SK-N-SH (cell line): ENCODE measurements around the gene TM2D3. TPM values are rescaled to one million over a fixed set of nuclear protein-coding genes. Genes with fewer than 3 reads are reported as not detected.

Experiments
- CTCF ChIA-PET: fragments of 300-600, 350-600 bp; formaldehyde crosslinking; extraction: SDS; loops from one replicate; lab custom pipeline; 2021; lab: Yijun Ruan, JAX
- POLR2A ChIA-PET: fragments of 350-600 bp; sonication (Branson Sonifier 250); formaldehyde crosslinking; extraction: SDS; loops from one replicate; lab custom pipeline; 2020; ENCODE audit warnings: antibody characterized with exemption, inconsistent platforms; lab: Yijun Ruan, JAX
- DNase-seq: peaks from one replicate; pipeline ENCODE4 v3.0.0; 2012
- H2AFZ ChIP-seq: fragments of 200-600 bp; sonication (generic); 2 replicates; pipeline ENCODE4 v1.8.1; 2016; ENCODE audit warnings: antibody characterized with exemption, mild to moderate bottlenecking, low read depth
- H3F3A ChIP-seq: fragments of 200-600 bp; sonication (generic); replicated peaks from 2 replicates; pipeline ENCODE3; 2016; ENCODE audit warnings: antibody characterized with exemption, mild to moderate bottlenecking; ENCODE audit not compliant: insufficient read depth
- H3K27ac ChIP-seq, 2 experiments: fragments of 200-500 bp in 1 of 2; fragments of 200-600 bp in 1 of 2; sonication (Bioruptor generic) in 1 of 2; sonication (generic), shearing (Covaris generic) in 1 of 2; 2 replicates each; pipeline versions ENCODE4 v1.5.1 to v1.6.1; 2014 to 2016; ENCODE audit warnings: low read depth in 2 of 2, inconsistent platforms in 1 of 2, low read length in 1 of 2, mild to moderate bottlenecking in 1 of 2, mixed read lengths in 1 of 2
- H3K27me3 ChIP-seq: fragments of 200-600 bp; sonication (generic), shearing (Covaris generic); 2 replicates; pipeline ENCODE4 v1.6.1; 2016; ENCODE audit warnings: mixed run types; ENCODE audit not compliant: insufficient read depth
- H3K36me3 ChIP-seq, 2 experiments: fragments of 200-500 bp in 1 of 2; fragments of 200-600 bp in 1 of 2; sonication (Bioruptor generic) in 1 of 2; sonication (generic) in 1 of 2; replicated peaks in 1 of 2; 2 replicates each; pipeline versions ENCODE3 to v1.5.1; 2014 to 2016; ENCODE audit warnings: low read length in 1 of 2, mild to moderate bottlenecking in 1 of 2; ENCODE audit not compliant: insufficient read depth in 2 of 2, control insufficient read depth in 1 of 2
- H3K4me1 ChIP-seq, 2 experiments: fragments of 200-500 bp in 1 of 2; fragments of 200-600 bp in 1 of 2; sonication (Bioruptor generic) in 1 of 2; sonication (generic), shearing (Covaris generic) in 1 of 2; 2 replicates each; pipeline versions ENCODE4 v1.5.1 to v1.6.1; 2014 to 2016; ENCODE audit warnings: low read depth in 1 of 2, low read length in 1 of 2, mixed run types in 1 of 2; ENCODE audit not compliant: insufficient read depth in 2 of 2, control insufficient read depth in 1 of 2
- H3K4me2 ChIP-seq: fragments of 200-600 bp; sonication (generic), shearing (Covaris generic); 2 replicates; pipeline ENCODE4 v1.6.1; 2017; ENCODE audit warnings: mixed run types
- H3K4me3 ChIP-seq, 2 experiments: fragments of 200-500 bp in 1 of 2; fragments of 200-600 bp in 1 of 2; sonication (Bioruptor generic) in 1 of 2; sonication (generic), shearing (Covaris generic) in 1 of 2; 2 replicates each; pipeline versions ENCODE4 v1.5.1 to v1.8.1; 2014 to 2016; ENCODE audit warnings: low read depth in 2 of 2, inconsistent platforms in 1 of 2, low read length in 1 of 2, mild to moderate bottlenecking in 1 of 2, mixed read lengths in 1 of 2, moderate library complexity in 1 of 2
- H3K79me2 ChIP-seq: fragments of 200-600 bp; sonication (generic); 2 replicates; pipeline ENCODE4 v1.8.1; 2017; ENCODE audit warnings: mild to moderate bottlenecking; ENCODE audit not compliant: insufficient read depth
- H3K9ac ChIP-seq: fragments of 200-600 bp; sonication (generic); 2 replicates; pipeline ENCODE4 v1.6.1; 2017; ENCODE audit warnings: mixed run types
- H3K9me2 ChIP-seq: fragments of 200-600 bp; sonication (generic); 2 replicates; pipeline ENCODE4 v1.6.1; 2017; ENCODE audit warnings: mixed run types
- H3K9me3 ChIP-seq: fragments of 200-600 bp; sonication (generic); 2 replicates; pipeline ENCODE4 v1.6.1; 2017; ENCODE audit warnings: mixed run types, mild to moderate bottlenecking, moderate library complexity
- H4K20me1 ChIP-seq: fragments of 200-600 bp; sonication (generic); 2 replicates; pipeline ENCODE4 v1.6.1; 2017; ENCODE audit warnings: mild to moderate bottlenecking, mixed run types; ENCODE audit not compliant: insufficient read depth
- EZH2phosphoT487 ChIP-seq: fragments of 200-600 bp; sonication (generic); IDR thresholded peaks from 2 replicates; pipeline ENCODE4 v1.6.1; 2017; ENCODE audit warnings: low read depth, mixed run types, mild to moderate bottlenecking, antibody characterized with exemption, moderate library complexity, borderline replicate concordance
- FOSL2 ChIP-seq: IDR thresholded peaks from 2 replicates; pipeline ENCODE4 v1.4.0; 2012; ENCODE audit warnings: low read depth, mild to moderate bottlenecking, moderate library complexity, borderline replicate concordance
- FOXJ3 ChIP-seq: sonication (generic); formaldehyde crosslinking; IDR thresholded peaks from 2 replicates; pipeline ENCODE4 v1.5.1; 2020; ENCODE audit warnings: mild to moderate bottlenecking, missing genetic modification reagents
- FOXM1 ChIP-seq: IDR thresholded peaks from 2 replicates; pipeline ENCODE4 v1.4.0; 2012; ENCODE audit warnings: low read depth, mild to moderate bottlenecking
- GABPA ChIP-seq: IDR thresholded peaks from 2 replicates; pipeline ENCODE4 v1.4.0; 2012; ENCODE audit warnings: low read depth, mild to moderate bottlenecking
- GATA2 ChIP-seq: sonication (generic); formaldehyde crosslinking; IDR thresholded peaks from 2 replicates; pipeline ENCODE4 v1.5.0; 2020; ENCODE audit warnings: mild to moderate bottlenecking, missing genetic modification reagents
- IRF3 ChIP-seq: fragments of 150-350 bp; IDR thresholded peaks from 2 replicates; pipeline ENCODE4 v1.6.1; 2016; ENCODE audit warnings: mild to moderate bottlenecking, low read depth, low read length
- JUND ChIP-seq: IDR thresholded peaks from 2 replicates; pipeline ENCODE4 v1.4.0; 2012
- MAX ChIP-seq: IDR thresholded peaks from 2 replicates; pipeline ENCODE4 v1.4.0; 2012; ENCODE audit warnings: low read depth
- MXI1 ChIP-seq: IDR thresholded peaks from 2 replicates; pipeline ENCODE4 v1.6.1; 2012; ENCODE audit warnings: mild to moderate bottlenecking, low read depth, low read length, improper control_type of control experiment
- POLR2AphosphoS5 ChIP-seq: IDR thresholded peaks from 2 replicates; pipeline ENCODE4 v1.6.1; 2012; ENCODE audit warnings: low read depth, low read length
- RAD21 ChIP-seq: IDR thresholded peaks from 2 replicates; pipeline ENCODE4 v1.6.1; 2012; ENCODE audit warnings: mild to moderate bottlenecking, low read length
- RCOR1 ChIP-seq: fragments of 150-350 bp; IDR thresholded peaks from 2 replicates; pipeline ENCODE4 v1.6.1; 2017; ENCODE audit warnings: antibody characterized with exemption, low read length
- RXRA ChIP-seq: IDR thresholded peaks from 2 replicates; pipeline ENCODE4 v1.4.0; 2012; ENCODE audit warnings: low read depth, mild to moderate bottlenecking, borderline replicate concordance
- SMC3 ChIP-seq: IDR thresholded peaks from 2 replicates; pipeline ENCODE4 v1.6.1; 2012; ENCODE audit warnings: low read depth, low read length, improper control_type of control experiment
- TAF1 ChIP-seq: IDR thresholded peaks from 2 replicates; pipeline ENCODE4 v1.6.1; 2012; ENCODE audit warnings: low read depth, mild to moderate bottlenecking, low read length, moderate library complexity, borderline replicate concordance
- TEAD4 ChIP-seq: IDR thresholded peaks from 2 replicates; pipeline ENCODE4 v1.4.0; 2012; ENCODE audit warnings: mild to moderate bottlenecking, borderline replicate concordance; ENCODE audit not compliant: insufficient read depth
- USF1 ChIP-seq: IDR thresholded peaks from 2 replicates; pipeline ENCODE4 v1.4.0; 2012; ENCODE audit warnings: low read depth, borderline replicate concordance
- YY1 ChIP-seq: IDR thresholded peaks from 2 replicates; pipeline ENCODE4 v1.4.0; 2012; ENCODE audit warnings: low read depth, mild to moderate bottlenecking
- WGBS: methylation state at CpG from one replicate; pipeline ENCODE4 v1.1.6; 2017; ENCODE audit warnings: low lambda C conversion rate; 5-methylcytosine and 5-hydroxymethylcytosine counted together
- polyA plus RNA-seq, 3 experiments: library from polyadenylated mRNA; depleted of rRNA; stranded (reverse); fragments of >200 nt; gene quantifications; 2 replicates each; pipeline ENCODE4 v1.2.3, GENCODE V29; 2012
- TF ChIP-seq, protein P1 (sequence below): fragments of 150-350 bp; IDR thresholded peaks from 2 replicates; pipeline ENCODE4 v1.6.1; 2017; ENCODE audit warnings: antibody characterized with exemption, low read length, low read depth, borderline replicate concordance

TM2D3 gene
- polyA plus RNA-seq, 1 of the 3 experiments (the other 2 are of a cell fraction): 73.3 TPM

- H3K9me3 ChIP-seq: no peaks in the 10 kb centered on the region
- H3F3A ChIP-seq: no peaks in the 10 kb centered on the region
- POLR2A ChIA-PET: no interaction called here
- H3K27me3 ChIP-seq: no peaks in the 10 kb centered on the region
- H3K36me3 ChIP-seq: no peaks in the 10 kb centered on the region
- H4K20me1 ChIP-seq: no peaks in the 10 kb centered on the region
- CTCF ChIA-PET: interaction anchor here (6.1 kb wide), 1 partner anchor 31 kb away, joined by 30 read pairs; no protein-coding TSS in a partner anchor
- H2AFZ ChIP-seq: no peak overlapping the region
- TF ChIP-seq MXI1: no peak
- TF ChIP-seq FOXJ3 (CRISPR knock-in tag): no peak
- no peak for TF ChIP-seq RAD21
- TF ChIP-seq FOXM1: no peak
- no peak for TF ChIP-seq RCOR1
- TF ChIP-seq, protein P1, sequence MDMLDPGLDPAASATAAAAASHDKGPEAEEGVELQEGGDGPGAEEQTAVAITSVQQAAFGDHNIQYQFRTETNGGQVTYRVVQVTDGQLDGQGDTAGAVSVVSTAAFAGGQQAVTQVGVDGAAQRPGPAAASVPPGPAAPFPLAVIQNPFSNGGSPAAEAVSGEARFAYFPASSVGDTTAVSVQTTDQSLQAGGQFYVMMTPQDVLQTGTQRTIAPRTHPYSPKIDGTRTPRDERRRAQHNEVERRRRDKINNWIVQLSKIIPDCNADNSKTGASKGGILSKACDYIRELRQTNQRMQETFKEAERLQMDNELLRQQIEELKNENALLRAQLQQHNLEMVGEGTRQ: no peak
- no peak for TF ChIP-seq GABPA
- TF ChIP-seq MAX: no peak
- no peak for TF ChIP-seq POLR2AphosphoS5
- TF ChIP-seq USF1: no peak
- no peak for TF ChIP-seq YY1
- no peak for TF ChIP-seq TEAD4
- no peaks in the 10 kb centered on the region for H3K79me2 ChIP-seq
- peaks cover 0 to 53% of the 10 kb centered on the region in 2 experiments; a peak in 2 of 4 replicates for H3K4me1 ChIP-seq
- no peak overlapping the region; a peak in 1 of 4 replicates for H3K27ac ChIP-seq
- H3K4me2 ChIP-seq: no peak overlapping the region
- no peaks in the 10 kb centered on the region for H3K9me2 ChIP-seq
- 79% methylated on average over 5 of the region's 8 CpGs for WGBS
- DNase-seq: no peak
- no peak overlapping the region for H3K4me3 ChIP-seq
- no peak overlapping the region for H3K9ac ChIP-seq
Observed at GRCh38 chr15:101610611-101611000, 41.6 kb downstream of the TM2D3 start.

GRCh38 chr15:101609742-101610610 lies 42.2 kb downstream of the TM2D3 start:
- H3K9ac ChIP-seq: no peak overlapping the region
- no peaks in the 10 kb centered on the region for H3K79me2 ChIP-seq
- no peaks in the 10 kb centered on the region for H3F3A ChIP-seq
- no peaks in the 10 kb centered on the region for H4K20me1 ChIP-seq
- CTCF ChIA-PET: interaction anchor here (6.1 kb wide), 1 partner anchor 32 kb away, joined by 30 read pairs; no protein-coding TSS in a partner anchor
- H3K36me3 ChIP-seq: no peaks in the 10 kb centered on the region
- DNase-seq: no peak
- no peaks in the 10 kb centered on the region for H3K9me3 ChIP-seq
- POLR2A ChIA-PET: no interaction called here
- WGBS: 67% methylated on average over 19 of the region's 23 CpGs
- no peaks in the 10 kb centered on the region for H3K27me3 ChIP-seq
- H2AFZ ChIP-seq: no peak overlapping the region
- H3K4me1 ChIP-seq: peaks cover 0 to 47% of the 10 kb centered on the region in 2 experiments; a peak in 2 of 4 replicates
- H3K4me3 ChIP-seq: no peak overlapping the region
- H3K9me2 ChIP-seq: no peaks in the 10 kb centered on the region
- no peak overlapping the region; a peak in 1 of 4 replicates for H3K27ac ChIP-seq
- no peak overlapping the region for H3K4me2 ChIP-seq
- TF ChIP-seq FOSL2 (no peak), POLR2AphosphoS5 (no peak), GATA2 (CRISPR knock-in tag) (no peak), JUND (no peak), YY1 (no peak), SMC3 (no peak), RXRA (no peak), TAF1 (no peak), MAX (no peak), EZH2phosphoT487 (no peak), IRF3 (no peak)
- TF ChIP-seq, protein P1: no peak
